Glomerular visceral epithelial cell (primary cell): ENCODE measurements around the gene SLC19A3.
"Not testable (repeated sequence)": the region's sequence is repeated elsewhere in the genome, so short reads cannot be mapped to it uniquely, and the experiment has no call there.

Source experiments
- DNase-seq: peaks from one replicate; pipeline ENCODE4 v3.0.0-alpha.2; 2016; ENCODE audit errors: extremely low spot score

The SLC19A3 gene

DNA sequence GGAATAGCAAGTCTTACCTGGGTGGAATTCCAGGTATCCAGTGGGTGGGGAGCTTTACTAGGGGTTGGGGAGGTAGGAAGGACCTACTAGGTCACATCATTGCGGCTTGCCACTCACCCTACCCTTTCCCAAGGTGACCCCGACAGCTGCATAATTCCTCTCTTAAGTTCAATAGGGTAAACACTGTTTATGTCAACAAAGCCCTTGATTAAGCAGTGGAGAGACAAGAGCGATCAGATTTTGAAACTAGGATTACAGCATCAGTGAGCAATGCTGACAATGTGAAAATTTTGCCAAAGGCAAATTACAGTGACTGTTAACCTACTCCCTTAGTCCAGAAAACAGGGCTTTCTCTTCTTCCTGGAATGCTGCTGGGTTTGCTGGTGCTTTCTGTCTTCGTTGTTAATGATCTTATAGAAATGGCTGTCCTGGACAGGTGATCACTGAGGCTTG, 14.5 kb downstream of the SLC19A3 start:
- no peak for DNase-seq

DNA sequence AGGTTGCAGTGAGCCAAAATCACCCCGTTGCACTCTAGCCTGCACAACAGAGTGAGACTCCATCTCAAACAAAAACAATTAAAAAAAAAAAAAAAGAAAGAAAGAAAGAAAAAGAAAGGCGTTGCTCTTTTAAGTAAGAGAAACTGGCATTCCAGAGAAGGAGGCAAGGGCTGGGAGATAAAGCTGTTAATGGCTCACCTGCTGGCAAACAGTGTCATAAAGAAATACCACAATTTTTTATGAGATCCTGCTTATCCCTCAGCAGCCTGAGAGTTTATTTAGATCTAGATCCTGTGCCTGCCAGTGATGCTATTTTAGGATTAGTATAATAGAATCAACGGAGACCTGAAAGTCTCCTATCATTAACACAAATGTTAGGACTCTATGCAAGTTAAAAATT, 16.3 kb downstream of the SLC19A3 start:
- DNase-seq = no peak

DNA sequence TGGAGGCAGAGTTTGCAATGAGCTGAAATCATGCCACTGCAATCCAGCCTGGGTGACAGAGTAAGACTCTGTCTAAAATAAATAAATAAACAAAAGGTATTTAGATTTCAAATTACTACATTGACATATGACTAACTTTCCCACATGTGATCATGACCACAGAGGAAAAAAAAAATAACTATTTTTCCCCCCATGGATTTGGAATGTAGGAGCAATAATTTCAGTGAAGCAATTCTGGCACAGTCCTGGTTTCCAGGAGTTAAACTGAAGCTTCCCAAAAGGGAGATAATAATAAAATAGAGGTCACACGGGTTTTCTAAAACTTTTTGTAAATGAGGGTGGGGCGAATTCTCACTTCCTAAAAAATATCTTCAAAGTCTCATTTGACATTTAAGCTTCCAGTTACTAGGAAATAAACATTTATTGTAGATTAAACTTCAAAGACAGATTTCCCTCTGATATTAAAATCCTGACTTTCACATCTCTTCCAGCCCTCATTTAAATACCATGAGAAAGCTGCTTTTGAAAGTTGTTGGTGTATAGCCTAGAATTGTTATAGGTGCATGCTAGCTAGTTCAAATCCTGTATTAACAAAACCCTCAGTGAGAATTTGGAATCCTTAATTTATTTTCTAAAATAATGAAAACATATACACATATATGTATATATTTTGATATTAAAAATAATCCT, 20.7 kb downstream of the SLC19A3 start:
- DNase-seq = no peak

DNA sequence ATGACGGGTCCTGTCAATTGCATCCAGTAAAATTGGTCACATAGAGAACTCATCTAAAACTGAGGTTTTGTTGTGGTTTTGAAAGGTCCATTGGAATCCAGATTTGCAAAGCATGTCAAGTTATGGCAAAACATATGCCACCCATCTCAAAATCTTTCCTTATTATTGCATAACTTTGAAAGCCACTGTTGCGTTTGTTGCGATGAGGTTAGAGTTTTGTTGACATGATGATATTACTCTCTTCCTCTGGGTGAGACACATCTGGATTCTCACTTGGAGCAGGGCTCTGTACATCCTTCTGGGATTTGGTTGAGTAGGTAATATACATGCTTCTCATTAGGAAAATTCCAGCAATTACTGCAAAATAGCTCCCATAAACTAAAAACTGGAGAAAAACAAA, 30.6 kb downstream of the SLC19A3 start:
- no peak for DNase-seq

DNA sequence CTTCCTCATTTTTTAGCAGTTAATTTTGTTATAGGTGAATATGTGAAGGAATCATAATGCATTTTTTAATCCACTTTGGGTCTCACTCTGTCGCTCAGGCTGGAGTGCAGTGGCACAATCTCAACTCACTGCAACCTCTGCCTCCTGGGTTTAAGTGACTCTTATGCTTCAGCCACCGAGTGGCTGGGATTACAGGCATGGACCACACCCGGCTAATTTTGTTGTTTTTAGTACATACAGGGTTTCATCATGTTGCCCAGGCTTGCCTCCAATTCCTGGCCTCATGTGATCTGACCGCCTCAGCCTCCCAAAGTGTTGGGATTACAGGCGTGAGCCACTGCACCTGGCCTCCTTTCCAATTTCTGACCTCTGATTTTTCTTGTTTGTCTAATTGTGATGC, 33.6 kb downstream of the SLC19A3 start:
- DNase-seq = no peak

DNA sequence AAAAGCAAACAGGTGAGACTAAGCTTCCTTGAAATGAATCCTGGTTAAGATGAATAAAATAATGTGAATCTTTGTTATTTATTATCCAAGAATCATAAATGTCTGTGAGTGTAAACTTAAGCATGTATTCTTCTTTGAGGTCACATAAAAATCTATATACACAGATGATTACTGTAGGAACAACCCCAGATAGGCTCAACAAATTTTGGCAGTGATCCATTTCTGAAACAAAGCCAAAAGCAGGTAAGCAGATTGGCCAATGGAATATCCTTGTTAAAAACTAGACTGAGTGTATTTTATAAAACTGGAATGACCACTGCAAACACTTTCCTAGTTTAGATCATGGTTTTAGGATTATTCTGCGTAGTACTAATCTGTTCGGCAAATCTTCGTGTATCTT, 39.9 kb downstream of the SLC19A3 start:
- DNase-seq = no peak

DNA sequence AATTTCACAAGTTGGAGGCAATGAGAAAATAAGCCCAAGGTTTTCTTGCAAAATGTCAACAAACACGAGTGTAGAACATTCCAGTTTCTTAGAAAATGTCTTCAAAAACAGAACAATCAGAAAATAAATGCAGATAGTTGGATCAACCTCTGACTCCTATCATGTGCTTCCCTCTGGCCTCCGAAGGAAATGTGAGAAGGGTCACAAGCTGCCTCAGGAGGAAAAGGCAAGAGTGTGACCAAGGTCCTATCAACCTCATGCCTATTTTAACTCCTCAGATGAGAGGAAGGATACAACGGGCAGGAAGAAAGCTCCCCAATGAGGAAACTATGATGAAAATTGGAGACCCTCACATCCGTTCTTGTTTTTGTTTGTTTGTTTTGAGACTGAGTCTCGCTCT, 43.3 kb downstream of the SLC19A3 start:
- DNase-seq = no peak

DNA sequence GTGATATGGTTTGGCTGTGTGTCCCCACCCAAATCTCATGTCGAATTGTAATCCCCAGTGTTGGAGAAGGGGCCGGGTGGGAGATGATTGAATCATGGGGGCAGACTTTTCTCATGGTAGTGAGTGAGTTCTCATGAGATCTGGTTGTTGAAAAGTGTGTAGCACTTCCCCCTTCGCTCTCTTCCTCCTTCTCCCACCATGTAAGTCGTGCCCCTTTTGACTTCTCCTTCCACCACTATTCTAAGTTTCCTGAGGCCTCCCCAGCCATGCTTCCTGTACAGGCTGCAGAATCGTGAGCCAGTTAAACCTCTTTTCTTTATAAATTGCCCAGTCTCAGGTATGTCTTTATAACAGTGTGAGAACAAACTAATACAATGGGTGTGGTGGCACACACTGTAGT, 44.2 kb downstream of the SLC19A3 start:
- DNase-seq = not testable (repeated sequence)

DNA sequence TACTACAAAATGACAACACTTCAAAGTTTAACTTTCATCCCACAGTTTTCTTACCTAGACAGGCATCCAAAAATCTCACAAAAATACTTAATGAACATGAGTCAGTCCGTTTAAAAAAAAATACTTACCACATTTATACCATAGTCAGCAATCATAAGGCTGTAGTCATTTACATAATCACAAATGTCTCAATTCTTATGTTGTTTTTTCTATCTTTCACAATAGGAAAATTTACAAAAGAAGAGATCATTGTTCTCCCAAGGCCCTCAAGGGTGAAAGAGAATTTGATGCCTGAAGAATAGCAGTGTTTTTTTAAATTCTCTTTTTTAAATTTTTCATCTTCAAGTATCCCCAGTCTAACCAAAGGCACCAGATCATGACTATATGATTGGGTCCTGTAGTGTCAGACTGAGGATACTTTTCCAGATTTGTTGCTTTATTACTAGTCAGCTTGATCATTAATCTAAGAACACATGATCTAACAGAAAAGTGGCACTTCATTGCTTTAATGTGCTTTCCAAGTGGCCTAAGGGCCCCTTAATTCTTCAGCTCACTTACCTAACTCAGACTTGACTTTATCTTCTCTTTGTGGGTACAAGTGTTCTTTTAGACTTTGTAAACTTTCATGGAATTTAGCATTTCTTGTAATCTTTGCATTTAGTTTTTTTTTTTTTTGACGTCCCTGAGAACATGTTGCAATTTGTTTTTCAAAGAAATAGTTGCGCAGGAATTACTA, 46.5 kb downstream of the SLC19A3 start:
- DNase-seq = no peak

DNA sequence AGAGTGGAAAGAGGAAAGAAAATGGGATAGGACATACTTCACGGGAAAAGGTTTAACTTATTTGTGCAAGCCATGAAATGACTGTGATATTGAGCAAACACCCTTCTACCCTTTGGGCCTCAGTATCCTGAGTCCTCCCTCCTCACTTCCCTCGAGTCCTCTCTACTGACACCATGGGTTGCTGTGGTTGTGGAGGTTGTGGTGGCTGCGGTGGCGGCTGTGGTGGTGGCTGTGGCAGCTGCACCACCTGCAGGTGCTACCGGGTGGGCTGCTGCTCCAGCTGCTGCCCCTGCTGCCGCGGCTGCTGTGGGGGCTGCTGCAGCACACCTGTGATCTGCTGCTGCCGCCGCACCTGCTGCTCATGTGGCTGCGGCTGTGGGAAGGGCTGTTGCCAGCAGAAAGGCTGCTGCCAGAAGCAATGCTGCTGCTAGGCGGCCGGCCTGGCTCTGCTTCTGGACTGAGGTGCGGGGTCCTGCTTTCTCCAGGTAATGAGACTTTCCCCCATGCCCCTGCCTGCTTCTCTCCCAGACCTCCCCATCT, 51.1 kb downstream of the SLC19A3 start, which contains the start of gene SCYGR5:
Gene SCYGR5, plus strand, starts transcription at position 174 of the 540 bp plus-strand sequence. Its CDS starts 0 bp downstream, at position 174.
- not testable (repeated sequence) for DNase-seq

DNA sequence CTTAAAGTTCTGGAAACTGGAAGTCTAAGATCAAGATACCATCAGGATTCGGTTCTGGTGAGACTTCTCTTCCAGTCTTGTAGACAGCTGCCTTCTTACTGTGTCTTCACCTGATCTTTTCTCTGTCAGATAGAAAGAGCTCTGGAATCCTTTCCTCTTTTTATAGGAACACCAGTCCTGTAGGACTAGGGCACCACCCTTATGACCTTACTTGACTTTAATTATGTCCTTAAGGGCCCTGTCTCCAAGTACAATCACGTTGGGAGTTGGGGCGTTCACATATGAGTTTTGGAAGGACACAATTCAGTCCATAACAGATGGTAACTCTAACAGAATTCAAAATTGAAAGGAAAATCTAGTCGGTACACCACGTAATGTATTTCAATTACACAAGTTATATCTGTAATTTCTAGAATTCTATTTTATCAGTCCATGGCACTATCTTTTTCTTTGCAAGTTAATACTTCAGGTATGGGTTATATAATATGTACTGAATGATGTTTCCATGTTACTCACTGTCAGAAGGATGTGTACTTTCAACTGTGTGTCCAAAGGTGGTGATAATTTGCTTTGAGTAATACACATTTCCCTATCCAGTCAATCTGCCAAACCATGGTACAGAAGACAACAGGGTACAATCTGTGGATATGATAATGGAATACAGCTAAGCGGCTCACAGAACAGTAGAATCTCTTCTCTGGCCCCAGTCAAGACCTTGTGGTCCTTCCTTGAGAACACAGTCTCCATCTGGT, 52.5 kb downstream of the SLC19A3 start:
- no peak for DNase-seq

DNA sequence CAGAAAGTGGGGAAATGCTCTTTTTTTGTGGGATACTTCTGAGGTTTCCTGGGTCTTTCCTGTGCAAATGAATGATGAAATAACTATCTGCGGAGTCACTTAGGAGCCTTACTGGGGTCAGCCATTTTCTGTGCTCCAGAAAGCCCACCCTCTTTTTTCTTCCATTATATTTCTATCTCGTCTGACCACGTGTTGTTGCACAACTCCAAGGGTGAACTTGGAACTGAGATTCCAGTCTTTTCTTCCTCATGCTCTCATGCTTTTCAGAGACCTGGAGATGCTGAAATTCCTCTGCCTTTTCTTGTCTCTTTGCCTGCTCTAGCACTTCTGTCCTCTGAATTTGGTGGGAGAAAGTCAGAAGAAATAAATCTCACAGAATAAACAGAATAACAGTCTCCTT, 56.0 kb downstream of the SLC19A3 start:
- DNase-seq = no peak

DNA sequence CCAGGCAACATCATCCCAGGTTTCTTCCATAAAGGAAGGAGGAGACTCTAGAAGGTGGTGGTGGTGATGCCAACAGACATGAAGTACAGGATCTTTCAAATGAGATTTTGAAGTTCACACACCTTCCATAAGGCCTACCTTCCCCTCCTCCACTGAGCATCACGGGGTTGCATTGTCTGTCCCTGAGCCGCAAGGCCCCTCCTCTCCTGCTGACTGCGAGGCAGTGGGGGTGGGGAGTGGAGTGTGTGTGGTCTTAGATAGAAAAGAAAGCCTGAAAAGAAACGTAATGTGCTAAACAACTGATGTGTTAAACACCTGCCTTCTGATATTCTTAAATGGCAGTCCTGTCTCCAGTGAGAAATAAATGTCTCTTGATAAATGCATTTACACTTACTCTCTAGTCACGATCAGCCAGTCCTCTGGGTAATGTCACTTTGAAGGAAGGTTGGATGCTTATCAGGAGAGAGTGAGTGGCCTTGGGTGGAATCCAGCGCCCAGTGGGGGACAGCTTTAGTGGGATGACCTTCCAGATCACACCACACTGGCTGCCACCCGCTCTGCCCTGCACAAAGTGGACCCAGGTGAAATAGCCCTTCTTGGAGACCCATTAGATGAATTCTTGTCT, 56.7 kb downstream of the SLC19A3 start:
- DNase-seq = no peak

DNA sequence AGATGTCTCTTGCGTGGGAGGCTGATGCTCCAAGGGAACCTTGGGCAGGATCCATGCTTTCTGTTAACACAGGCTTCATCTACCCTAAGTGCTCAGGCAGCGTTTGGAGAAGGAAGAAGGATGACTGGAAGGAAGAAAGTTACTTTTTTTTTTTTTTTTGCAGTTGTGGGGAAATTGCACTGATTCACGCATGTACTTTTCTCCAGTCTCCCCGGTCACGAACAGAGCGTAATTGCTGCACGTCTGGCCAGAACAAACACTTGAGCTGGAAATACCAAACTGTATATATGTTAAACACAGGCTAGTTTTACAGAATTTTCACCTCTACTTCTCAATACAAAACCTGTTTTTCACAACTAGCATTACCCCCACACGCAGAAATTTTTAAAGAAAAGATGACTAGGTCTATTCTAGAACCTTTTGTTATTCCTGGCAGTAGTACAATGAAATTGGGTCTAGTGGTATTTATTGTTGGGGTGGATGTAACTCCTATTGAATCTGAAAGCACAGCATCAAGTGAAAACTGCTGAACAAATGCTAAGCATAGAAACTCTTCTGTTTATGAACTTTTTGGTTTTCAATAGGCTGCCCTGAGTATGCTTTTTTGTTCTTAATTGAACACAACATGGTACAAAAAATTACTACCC, 60.5 kb downstream of the SLC19A3 start:
- DNase-seq = no peak

DNA sequence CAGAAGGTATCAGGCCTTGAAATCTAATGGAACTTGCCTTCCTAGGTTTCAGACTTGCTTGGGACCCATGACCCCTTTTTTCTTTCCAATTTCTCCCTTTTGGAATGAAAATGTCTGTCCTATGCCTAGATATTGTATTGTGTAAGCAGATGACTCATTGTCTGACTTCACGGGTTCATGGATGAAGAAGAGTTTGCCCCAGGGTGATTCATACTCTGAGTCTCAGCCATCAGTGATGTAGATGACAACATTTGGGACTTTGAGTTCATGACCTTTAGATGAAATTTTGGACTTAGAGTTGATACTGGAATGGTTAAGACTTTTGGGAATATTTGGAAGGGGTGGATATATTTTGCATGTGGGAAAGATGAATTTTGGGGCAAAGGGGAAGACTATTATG, 62.4 kb downstream of the SLC19A3 start:
- peak; percentile 71 for DNase-seq

DNA sequence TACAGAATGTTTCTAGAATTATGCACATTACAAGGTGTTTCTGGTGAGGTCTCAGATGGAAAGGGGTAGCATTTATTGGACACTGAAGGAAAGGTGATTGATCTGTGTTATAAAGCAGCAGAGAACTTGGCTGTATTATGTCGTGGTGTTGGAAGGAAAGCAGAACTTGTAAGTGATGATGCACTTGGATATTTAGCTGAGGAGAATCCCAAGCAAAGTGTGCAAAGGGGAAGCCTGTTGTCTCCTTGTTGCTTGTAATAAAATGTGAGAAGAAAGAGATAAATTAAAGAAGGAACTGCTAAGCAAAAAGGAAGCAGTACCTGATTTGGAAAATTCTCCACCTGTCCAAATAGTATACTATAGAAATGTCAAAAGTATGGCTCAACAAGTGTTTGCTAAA, 63.4 kb downstream of the SLC19A3 start:
- no peak for DNase-seq

DNA sequence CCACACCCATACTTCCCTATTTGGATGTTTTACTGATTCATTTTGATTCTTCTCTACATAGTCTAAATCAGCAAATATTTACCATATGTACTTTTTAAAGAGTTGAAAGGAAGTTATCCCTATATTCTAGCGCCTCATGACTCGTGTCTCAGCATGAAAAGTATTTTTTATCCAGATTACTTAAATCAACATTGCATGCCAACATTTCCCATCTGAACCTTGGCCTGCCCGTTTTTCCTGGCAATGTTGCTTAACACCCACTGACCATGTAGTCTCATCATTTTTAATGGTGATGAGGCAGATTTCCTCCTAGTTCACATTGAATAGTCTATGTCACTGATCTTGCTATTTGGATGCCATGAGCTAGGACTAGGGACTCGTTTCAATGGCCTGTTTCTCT, 64.4 kb downstream of the SLC19A3 start:
- DNase-seq = peak; percentile 14

DNA sequence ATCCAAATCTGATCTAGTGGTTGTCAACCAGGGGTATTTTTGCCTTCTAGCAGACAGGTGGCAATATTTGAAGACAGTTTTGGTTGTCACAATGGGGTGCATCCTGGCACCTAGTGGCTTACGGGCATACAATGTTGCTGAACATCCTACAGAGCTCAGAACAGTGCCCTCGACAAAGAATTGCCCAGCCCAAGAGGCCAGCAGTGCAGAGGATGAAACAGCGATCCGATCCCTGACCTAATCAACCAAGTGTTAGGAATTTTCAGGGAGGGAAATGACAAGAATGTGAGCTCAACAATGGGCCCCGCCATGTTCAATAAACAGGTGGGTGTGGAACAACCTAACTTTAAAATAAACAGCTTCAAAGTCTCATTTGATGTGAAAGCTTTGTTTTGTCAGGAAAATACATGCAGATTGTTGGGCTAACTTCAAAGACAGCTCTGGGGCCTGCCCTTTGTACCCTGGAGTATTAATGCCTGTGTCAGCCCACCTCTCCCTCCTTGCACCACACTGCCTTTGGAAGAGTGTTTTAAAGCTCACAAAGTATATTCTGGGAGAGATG, 73.8 kb downstream of the SLC19A3 start:
- no peak for DNase-seq

DNA sequence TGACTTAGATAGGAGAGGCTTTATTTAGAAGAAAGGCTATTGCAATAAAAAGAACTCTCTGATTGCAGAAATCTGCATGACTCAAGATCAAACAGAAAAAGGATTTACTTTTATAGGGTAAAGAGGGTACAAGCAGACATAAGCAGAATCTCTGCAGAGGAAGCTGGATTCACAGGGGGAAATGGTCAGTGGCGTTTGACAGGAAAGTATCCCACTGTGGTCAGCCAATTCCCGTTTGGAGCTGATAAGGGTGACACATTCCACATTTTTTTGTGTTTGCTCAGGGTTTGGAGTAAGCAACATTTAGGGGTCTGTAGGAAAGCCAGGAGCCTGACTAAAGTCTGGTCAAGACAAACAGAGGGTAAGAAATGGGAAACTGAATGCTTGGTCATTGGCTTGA, 75.2 kb downstream of the SLC19A3 start:
- no peak for DNase-seq

DNA sequence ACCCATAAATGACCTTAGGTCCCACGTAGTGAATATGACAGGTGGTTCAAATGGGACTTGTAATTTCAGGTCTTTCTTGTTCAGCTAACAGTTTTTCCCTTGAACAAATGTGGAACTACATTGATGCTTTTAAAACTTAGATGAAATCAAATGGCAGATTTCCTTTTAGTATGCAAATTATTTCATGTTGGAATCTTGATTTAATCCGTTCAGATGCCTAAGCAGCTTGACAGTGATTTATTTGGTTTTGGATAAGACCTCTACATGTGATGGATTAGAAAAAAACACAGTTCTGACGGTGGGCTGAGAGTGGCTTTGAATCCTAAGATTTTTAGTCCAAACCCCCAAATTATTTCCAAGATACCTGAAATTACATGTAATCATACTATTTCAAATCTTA, 83.6 kb downstream of the SLC19A3 start:
- DNase-seq = no peak
